OCI-M2 (cell line): ENCODE measurements around the gene BTBD2.
"Not testable (repeated sequence)": the region's sequence is repeated elsewhere in the genome, so short reads cannot be mapped to it uniquely, and the experiment has no call there.

Source experiments
- DNase-seq: peaks from one replicate; lab custom pipeline; 2025; ENCODE audit not compliant: unreplicated experiment; lab: John Stamatoyannopoulos, UW

Gene BTBD2

DNA sequence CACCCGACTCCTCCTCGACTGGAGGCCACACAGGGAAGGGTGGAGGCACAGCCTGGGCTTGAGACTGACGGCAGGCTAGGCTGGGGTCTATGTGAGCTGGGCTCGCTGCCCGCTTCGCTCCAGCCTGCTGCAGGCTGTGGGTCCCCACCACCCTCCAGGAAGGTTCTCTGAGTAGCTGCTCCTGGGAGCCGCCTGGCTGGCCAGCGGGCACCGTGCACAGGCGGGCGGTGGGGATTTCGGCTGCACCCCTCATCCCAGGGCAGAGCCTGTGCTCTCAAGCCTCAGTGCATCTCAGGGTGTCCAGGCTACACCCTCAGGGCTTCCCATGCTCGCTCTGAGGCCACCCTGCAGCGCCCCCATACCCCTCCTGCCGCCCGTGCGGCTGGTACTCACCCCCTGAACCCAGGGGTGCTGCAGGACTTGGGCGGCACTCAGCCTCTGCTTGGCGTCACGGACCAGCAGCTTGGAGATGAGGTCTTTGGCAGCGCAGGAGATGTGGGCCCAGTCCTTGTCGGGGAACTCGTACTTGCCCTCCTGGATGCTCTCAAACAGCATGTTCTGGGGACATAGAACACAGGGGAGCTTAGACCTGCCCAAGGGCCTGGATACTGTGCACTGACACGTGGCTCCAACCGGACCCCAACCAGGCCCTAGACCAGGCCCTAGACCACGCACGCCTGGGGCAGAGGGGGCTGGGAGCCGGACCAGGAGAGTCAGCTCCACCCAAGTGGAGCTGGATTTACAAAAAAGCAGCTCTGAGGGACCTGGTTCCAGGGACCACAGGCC, 25.3 kb upstream of the BTBD2 start:
- no peak for DNase-seq

DNA sequence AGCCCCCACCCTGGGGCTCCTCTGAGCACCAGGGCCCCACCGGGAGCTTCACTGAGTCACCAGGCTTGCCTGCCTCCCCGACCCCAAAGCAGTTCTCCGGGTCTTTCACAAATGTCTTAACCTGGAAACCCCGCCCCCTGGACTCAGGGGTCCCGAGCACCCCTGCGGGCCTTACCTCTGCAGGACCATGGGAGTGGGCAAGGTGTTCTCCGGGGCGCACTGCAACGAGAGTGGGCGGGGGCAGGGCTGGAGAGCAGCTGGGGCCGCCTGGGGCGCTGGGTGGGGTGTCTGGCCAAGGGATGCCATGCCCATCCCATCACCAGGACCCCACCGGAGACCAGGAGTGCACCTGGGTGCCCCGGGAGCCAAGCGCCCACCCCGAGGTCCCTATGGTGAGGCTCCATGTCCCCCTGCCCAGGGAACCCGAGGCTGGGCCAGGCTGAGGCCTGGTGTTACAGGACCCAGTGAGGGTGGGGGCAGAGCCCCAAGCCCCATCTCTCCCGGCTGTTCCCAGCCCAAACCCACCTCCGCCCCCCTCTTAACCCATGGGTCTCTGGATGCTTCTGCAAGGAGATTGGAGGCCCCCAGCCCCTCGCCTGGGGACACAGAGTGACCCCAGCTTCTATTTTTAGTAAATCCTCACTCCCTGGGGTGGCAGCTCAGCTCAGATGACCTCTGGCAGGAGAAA, 24.6 kb upstream of the BTBD2 start:
- no peak for DNase-seq

DNA sequence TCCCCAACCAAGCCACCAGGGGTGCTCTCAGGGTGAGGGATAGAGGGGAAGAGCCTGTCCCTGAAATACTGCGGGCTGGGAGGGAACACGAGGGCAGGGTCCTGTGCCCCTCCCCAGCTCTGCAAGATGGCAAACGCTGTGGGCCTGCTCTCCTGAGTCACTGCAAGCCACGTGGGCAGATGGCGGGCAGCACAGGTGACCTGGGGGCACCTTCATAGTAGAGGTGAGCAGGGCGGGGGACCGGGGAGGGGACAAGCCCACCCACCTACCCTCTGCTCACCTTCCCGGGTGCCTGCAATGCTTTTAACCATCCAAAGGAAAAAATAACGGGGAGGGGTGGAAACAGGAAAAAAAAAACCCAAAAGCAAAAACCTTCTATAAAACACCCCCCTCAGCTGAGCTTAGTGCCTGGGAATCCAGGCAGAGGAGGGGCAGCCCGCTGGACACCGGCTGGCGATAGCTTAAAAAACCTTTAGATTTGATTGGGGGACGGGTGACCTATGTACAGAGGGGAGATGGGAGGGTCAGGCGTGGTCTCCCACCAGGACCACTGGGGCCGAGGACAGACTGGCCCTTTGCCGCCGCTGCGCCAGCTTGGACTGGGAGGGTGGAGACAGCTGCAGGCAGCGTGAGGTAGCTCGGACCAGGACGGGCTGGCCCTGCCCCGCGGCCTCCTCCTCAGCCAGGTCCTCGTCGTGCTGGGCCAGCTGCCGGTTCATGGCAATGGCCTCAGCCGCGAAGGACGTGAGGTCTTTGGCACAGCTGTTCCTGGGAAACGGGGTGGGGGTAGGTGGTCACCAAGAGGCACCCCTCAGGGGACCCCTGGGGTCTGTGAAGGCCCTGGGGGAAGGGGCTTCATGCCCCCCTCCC, 23.8 kb upstream of the BTBD2 start:
- DNase-seq = no peak

DNA sequence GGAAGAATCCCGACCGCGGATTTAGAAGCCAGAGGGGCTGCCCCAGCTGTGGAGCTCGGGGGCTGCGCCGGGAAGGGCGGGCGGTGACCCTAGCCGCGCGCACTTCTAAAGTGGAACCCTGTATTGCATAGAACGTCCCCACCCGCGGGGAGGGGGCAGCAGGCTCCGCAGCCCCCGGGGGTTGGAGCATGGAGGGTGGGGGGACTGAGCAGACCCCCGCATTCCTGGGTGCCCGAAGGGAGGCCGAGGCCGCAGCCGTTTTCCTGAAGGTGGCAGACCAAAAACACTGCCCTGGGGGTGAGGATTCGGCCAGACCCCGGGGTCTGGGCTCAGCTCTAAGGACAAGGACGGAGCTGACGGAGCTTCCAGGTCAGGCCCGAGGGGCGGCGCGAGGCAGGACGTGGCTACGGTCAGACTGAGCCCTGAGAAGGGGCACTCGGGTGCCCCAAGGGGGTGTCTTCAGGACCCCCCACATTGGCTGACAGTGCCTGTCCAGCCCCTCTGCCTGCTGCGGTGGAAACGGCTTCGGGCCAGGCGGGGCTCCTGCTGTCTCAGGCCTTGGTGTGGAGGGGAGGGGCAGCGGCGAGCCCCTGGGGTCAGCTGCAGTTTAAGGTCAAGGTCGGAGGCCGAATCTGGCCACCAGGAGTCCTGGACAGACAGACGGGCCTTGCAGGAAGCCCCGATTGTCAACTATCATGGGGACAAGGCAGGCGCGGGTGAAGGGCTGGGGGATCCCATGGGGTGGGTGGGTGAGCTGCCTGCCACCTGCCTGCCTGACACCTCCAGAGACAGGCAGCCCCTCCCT, 23.0 kb upstream of the BTBD2 start:
- DNase-seq = no peak

DNA sequence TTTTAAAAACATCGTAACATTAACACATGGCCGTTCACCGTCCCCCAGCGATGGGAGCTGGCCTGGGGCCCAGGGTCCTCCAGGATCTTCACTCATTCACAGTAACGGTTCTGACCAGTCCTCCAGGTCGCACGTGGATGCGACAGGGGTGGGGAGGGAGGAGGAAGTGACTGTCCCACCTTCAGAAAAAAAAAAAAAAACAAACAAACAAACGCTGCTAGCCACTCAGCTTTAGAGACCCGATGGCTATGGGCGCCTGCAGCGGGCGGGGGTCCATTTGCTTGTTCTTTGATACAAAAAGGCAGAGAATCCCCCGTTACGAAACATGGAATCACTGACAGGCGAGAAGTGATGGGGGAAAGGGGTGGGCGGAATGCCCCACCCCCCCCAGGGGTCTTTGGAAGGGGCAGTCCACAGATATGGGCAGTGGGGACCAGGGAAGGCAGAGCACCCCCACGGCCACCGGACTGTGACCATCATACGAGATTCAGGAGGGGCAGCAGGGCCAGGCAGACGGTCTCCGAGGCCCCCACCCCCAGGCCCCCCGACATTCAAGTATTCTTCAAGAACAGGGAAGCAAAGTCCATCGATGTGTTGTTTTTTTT, 22.2 kb upstream of the BTBD2 start:
- DNase-seq = no peak

DNA sequence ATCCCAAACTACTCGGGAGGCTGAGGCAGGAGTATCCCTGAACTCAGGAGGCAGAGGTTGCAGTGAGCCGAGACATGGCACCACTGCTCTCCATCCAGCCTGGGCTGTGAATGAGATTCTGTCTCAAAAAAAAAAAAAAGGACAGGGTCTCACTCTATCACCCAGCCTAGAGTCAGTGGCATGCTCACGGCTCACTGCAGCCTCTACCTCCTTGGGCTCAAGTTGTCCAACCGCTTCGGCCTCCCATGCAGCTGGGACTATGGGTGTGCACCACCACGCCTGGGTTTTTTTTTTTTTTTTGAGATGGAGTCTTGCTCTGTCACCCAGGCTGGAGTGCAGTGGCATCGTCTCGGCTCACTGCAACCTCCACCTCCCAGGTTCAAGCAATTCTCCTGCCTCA, 20.9 kb upstream of the BTBD2 start:
- DNase-seq = no peak

DNA sequence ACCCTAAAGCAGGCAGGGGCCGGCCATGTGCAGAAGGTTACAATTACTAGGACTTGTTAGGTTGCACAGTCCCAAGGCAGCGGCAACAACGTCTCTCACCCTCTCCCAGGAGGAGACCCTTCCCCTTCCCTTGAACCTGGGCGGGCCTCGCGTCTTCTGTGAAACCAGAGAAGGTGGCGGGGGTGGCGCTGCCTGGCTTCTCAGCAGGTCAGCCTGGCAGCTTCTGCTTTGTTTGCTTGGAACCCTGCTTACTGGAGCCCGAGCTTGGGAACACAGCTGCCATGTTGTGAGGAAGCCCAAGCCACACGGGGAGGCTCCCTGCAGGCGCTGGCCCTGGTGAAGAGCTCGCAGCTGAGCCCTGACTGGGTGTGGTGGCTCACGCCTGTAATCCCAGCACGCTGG, 20.1 kb upstream of the BTBD2 start:
- no peak for DNase-seq

DNA sequence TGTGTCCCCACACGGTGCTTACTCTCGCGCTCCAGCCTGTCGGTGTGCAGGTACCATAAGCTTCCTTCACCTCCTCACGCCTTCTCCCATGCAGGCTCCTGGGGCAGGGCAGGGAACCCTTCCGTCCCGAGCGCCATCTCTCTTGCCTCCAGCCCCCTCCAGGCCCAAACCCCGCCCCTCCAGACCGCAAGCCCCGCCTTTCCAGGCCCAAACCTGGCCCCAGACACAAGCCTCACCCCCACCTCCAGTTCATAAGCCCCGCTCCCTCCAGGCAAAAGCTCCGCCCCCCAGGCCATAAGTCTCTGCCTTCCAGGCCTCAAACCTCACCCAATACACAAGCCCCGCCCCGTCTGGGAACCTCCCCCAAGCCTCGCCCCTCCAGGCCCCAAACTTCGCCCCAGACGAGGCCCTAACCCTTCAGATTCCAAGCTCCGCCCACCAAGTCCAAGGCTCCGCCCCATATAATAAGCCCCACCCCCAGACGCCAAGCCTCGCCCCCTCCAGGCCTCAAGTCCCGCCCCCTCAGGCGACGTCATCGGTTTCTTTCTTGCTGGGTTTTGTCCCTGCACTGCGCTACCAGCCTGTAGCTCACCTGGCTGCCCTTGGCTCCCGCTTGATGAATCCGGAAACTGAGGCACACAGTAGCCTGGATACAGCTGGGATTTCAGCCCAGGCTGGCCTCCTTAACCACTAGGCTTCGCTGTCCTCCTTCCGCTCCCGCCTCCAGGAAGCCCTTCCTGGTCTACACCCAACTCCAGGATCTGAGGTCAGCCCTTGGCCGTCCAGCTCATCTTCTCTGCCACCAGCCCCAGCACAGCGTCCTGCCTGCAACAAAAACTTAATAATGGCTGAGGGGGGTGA, 19.4 kb upstream of the BTBD2 start:
- DNase-seq = no peak

DNA sequence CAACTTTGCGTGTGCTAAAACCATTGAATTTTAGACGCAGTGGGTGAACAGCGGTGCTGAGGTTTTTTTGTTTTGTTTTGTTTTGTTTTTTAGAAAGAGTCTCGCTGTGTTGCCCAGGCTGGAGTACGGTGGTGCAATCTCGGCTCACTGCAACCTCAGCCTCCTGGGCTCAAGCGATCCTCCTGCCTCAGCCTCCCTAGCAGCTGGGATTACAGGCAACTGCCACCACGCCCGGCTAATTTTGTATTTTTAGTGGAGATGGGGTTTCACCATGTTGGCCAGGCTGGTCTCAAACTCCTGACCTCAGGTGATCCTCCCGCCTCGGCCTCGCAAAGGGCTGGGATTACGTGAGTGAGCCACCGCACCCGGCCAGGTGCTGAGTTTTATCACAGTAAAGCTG, 18.7 kb upstream of the BTBD2 start:
- DNase-seq = not testable (repeated sequence)

DNA sequence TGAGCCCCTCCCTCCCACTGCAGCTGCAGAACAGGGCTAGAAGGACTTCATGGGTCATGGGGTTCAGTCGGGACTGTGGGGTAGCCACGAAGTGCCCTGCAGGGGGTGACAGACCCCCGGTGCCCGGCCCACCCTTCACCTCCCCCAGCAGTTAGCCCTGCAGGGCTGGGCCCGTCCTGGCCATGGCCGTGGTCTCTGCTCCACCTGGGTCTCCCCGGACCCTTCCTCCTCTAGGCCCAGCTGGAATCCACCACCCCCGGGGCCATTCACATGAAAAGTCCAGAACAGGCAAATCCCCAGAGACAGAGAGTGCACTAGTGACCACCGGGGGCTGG, 18.3 kb upstream of the BTBD2 start:
- no peak for DNase-seq

DNA sequence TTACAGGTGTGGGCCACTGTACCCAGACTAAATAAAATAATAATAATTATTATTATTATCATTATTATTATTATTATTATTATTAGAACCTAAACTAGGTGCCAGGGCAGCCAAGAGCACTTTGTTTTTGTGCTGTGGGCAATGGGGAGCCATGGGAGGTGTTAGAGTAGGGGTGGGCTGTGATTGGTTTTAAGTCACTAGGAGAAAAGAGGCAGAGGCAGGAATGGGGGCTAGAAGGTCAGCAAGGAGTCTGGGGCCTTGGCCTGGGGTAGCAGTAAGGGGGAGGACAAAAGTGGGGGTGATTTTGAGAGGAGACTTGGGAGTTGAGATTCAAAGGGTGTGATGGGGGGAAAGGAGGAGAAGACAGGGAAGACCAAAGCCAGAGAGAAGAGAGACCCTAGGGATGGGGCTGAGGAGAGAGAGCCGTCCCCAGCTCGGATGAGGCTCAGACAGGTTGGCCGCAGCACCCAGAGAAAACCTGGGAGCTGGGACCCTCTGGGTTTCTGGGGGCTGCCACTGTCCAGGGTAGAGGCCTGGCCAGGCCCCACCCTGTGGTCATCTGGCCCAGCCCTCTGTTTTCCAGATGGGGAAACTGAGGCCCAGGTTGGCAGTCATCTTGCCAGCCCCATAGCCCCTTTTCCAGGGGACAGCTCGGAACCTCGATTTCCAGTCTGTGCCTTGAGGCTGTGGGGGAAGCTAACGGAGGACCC, 17.8 kb upstream of the BTBD2 start:
- DNase-seq = no peak

DNA sequence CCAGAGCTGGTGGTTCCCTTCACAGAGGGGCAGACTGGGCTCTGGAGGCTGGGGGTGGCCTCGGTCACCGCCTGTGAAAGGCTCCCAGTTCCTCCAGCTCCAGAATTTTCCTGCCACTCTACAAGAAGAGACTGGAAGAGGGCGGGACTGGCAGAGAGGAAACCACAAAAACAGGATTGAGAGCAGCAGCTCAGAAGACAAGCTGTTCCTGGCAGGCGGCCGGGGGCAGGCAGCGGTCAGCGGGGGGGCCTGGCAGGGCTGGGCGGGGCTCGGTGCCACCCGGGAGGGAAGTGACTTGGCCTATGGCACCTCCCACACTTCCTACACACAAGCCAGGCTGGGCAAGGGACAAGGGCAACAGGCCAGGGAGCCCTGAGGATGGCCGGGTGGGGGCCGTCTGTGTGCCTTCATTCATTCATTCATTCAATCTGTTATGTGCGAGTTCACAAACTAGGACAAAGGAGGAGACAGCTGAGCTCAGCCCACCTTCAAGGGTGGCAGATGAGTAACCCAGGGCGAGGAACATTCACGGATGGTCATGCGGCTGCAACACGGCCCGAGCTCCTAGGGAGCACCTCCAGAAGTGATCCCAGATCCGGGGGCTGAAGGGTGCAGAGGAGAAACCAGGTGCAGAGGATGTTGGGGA, 16.9 kb upstream of the BTBD2 start:
- DNase-seq = no peak

DNA sequence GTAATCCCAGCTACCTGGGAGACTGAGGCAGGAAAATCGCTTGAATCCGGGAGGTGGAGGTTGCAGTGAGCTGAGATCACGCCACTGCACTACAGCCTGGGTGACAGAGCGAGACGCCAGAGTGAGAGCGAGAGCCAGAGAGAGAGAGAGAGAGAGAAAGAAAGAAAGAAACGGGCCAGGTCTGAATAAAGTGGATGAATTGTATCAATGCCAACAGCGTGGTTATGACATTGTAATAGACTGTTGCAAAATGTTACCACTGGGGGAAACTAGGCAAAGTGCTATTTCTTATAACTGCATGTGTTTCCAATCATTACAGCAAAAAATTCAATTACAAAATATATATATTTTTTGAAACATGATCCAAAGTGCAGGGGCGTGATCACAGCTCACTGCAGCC, 11.8 kb upstream of the BTBD2 start:
- DNase-seq = no peak

DNA sequence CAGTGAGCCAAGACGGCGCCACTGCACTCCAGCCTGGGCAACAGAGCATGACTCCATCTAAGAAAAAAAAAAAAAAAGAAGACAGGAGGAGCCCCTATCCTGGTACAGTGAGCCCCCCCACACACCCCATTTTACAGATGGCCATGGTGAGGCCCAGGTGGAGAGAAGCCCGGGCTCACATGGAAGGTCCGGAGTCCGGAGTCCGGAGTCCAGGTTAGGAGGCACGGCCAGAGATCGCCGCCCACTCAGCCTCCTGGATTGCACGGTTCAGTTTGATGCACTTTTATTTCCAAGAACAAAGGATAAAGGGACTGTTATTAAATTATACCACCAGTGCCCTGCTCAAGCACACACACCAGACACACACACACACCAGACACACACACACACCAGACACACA, 11.3 kb upstream of the BTBD2 start:
- no peak for DNase-seq

DNA sequence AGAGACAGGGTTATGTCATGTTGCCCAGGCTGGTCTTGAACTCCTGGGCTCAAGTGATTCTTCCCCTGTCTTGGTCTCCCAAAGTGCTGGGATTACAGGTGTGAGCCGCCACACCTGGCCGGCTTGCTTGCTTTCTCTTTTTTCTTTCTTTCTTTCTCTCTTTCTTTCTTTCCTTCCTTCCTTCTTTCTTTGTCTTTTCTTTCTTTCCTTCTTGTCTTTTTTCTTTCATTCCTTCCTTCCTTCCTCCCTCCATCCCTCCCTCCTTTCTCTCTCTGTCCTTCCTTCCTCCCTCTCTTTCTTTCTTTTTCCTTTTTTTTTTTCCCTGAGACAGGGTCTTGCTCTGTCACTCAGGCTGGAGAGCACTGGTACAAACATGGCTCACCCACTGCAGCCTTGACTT, 6.8 kb upstream of the BTBD2 start:
- DNase-seq = no peak

DNA sequence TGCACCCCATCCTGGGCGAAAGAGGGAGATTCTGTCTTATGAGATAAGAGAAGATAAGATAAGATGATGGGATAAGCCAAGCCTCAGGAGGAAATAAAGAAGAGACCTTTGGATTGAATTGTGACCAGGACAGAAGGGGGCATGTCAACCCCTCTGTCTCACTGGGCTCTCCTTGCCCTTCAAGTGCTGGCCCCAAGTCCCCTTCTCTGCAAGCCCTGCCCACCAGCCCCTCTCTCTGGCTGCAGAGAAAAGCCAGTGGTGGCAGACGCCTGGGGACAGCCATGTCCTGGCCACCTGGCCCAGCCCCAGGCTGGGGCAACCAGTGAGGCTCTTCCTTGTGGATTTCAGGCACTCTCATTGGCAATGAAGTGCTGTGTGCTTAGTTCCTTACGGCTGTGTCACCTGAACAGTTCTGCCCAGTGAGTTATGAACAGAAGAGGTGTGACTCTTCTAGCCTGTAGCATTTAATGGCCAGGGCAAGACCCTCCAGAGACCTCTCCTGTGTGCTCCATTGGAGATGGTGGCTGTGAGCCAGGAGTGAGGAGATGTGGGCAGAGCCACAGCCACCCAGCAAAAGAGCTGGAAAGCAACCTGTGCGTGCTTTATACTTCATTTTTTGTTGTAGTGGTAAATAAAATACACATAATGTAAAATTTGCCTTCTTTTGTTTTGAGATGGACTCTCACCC, 6.1 kb upstream of the BTBD2 start:
- no peak for DNase-seq

DNA sequence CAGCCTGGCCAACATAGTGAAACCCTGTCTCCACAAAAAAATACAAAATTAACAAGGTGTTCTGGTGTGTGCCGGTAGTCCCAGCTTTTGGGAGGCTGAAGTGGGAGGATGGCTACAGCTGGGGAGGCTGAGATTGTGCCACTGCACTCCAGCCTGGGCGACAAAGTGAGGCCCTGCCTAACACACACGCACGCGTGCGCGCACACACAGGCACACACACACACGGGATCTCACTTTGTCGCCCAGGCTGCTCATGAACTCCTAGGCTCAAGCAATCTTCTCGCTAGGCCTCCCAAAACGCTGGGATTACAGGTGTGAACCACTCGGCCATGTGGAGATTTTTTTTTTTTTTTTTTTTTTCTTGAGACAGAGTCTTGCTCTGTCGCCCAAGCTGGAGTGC, 3.2 kb upstream of the BTBD2 start:
- DNase-seq = no peak
